Esophagus squamous epithelium (tissue), 4 donors: Measurements from ENCODE around the gene PIGP.

ENCODE experiments used
- POLR2A ChIP-seq, 4 donors: fragments of 450-650 bp; IDR thresholded peaks; one replicate each; pipeline ENCODE4 v1.6.1; 2017; ENCODE audit warnings: antibody characterized with exemption in 4 of 4, mild to moderate bottlenecking in 4 of 4, moderate library complexity in 3 of 4
- TF ChIP-seq, protein P1 (sequence below), 6 experiments: fragments of 450-650 bp in 4 of 6; fragments of 200-600 bp in 2 of 6; sonication (generic) in 2 of 6; IDR thresholded peaks; one replicate each; pipeline ENCODE4 v1.5.1; 2016 to 2019; ENCODE audit warnings: antibody characterized with exemption in 6 of 6, mild to moderate bottlenecking in 4 of 6, moderate library complexity in 4 of 6

DNA sequence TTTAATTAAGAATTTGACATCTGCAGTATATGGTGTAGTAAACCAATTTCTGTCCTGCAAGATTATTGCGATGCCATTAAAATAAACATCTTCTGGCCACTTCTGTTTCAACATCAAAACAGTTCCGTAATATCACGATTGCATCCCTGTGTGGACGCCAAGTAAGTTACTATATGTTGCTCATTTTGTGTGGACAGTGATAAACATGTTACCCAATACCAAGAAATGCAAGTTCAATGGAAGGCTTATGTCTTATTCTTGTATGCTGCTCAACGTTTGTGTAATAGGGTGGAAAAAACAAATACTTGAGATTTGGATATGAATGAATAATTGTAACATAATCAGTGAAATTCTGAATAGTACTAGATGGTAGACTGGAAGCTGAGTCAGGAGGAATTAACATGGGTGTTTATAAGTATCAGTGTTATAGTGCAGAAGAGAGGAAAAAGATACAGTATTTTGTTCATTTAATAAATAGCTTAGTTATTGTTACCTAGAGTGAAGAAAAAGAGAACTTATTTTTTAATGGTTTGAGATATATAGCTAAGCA is 15.4 kb upstream of the PIGP start:
- TF ChIP-seq, protein P1, sequence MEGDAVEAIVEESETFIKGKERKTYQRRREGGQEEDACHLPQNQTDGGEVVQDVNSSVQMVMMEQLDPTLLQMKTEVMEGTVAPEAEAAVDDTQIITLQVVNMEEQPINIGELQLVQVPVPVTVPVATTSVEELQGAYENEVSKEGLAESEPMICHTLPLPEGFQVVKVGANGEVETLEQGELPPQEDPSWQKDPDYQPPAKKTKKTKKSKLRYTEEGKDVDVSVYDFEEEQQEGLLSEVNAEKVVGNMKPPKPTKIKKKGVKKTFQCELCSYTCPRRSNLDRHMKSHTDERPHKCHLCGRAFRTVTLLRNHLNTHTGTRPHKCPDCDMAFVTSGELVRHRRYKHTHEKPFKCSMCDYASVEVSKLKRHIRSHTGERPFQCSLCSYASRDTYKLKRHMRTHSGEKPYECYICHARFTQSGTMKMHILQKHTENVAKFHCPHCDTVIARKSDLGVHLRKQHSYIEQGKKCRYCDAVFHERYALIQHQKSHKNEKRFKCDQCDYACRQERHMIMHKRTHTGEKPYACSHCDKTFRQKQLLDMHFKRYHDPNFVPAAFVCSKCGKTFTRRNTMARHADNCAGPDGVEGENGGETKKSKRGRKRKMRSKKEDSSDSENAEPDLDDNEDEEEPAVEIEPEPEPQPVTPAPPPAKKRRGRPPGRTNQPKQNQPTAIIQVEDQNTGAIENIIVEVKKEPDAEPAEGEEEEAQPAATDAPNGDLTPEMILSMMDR (IDR thresholded peaks at IDR 0.05) = no peak
- no peak for TF ChIP-seq POLR2A (IDR thresholded peaks at IDR 0.05)
